ENCODE data around the gene BICDL2. TPM values are rescaled to one million over a fixed set of nuclear protein-coding genes. Genes with fewer than 3 reads are reported as not detected.

Gene BICDL2
- total RNA-seq, 2 donors from 2014 or later = 132 to 357 TPM

GRCh38 chr16:3021449-3022207 is 15.1 kb downstream of the BICDL2 start:
- ATAC-seq (peak; percentile 20), DNase-seq (peak; percentile 85 to 88 (median 88))
- H3K27me3 ChIP-seq = no peaks in the 10 kb centered on the region
- intact Hi-C loops (cut with DNase I) = no loop called here
- TF ChIP-seq POLR2A (IDR thresholded peaks at IDR 0.05) (peak in 1 of 3 donors; percentile 11), CTCF (IDR thresholded peaks at IDR 0.05) (peak in 4 of 7 experiments; percentile 45 to 50 (median 48))
- H3K4me1 ChIP-seq = peaks cover 64% of the 10 kb centered on the region
- 11 to 13% methylated on average over 15 to 25 of the region's 25 CpGs for WGBS, 2 donors
- no peaks in the 10 kb centered on the region for H3K9me3 ChIP-seq
- peak overlapping the region; percentile 98 to 100 (median 100) for H3K27ac ChIP-seq
- H3K4me3 ChIP-seq = peak overlapping the region; percentile 24 to 97
- H3K36me3 ChIP-seq (replicated peaks in 1 of 2; ENCODE audit: insufficient read depth in 1 of 2, low read depth in 2 of 2) = peaks cover 0 to 3% of the 10 kb centered on the region in 2 donors

GRCh38 chr16:3020604-3021448 is 15.9 kb downstream of the BICDL2 start:
- H3K4me1 ChIP-seq = peaks cover 64% of the 10 kb centered on the region

GRCh38 chr16:3020247-3020603 is 16.5 kb downstream of the BICDL2 start, which contains the start of gene TNFRSF12A:
TNFRSF12A (plus strand) TSS chr16:3020368; CDS start chr16:3020398, 30 bp downstream.
- H3K36me3 ChIP-seq (replicated peaks in 1 of 2; ENCODE audit: insufficient read depth in 1 of 2, low read depth in 2 of 2) = no peaks in the 10 kb centered on the region
- peak within 1 kb of the TSS; percentile 98 to 100 (median 100) for H3K27ac ChIP-seq
- TF ChIP-seq POLR2A (IDR thresholded peaks at IDR 0.05) = peak; percentile 98 to 99 (median 99)
- peak in 3 of 7 experiments; percentile 12 to 28 (median 26) for TF ChIP-seq CTCF (IDR thresholded peaks at IDR 0.05)
- ATAC-seq = peak; percentile 50
- H3K4me3 ChIP-seq = peak within 1 kb of the TSS; percentile 24 to 97
- DNase-seq = peak; percentile 86 to 90 (median 88)
- H3K9me3 ChIP-seq = no peaks in the 10 kb centered on the region
- H3K4me1 ChIP-seq = peaks cover 61% of the 10 kb centered on the region
- WGBS, 2 donors = 2% methylated on average over 28 of the region's 49 CpGs; no CpG with 5 or more reads in 1 of the 2 donors
- H3K27me3 ChIP-seq = no peaks in the 10 kb centered on the region
- intact Hi-C loops (cut with DNase I) = no loop called here

More at GRCh38 chr16:3020604-3021448, 15.9 kb downstream of the BICDL2 start:
- H3K4me3 ChIP-seq = peak overlapping the region; percentile 24 to 97
- intact Hi-C loops (cut with DNase I) = no loop called here
- peak overlapping the region; percentile 98 to 100 (median 100) for H3K27ac ChIP-seq
- ATAC-seq (peak; percentile 60), DNase-seq (peak; percentile 95 to 98 (median 96))
- H3K36me3 ChIP-seq (replicated peaks in 1 of 2; ENCODE audit: insufficient read depth in 1 of 2, low read depth in 2 of 2) = no peaks in the 10 kb centered on the region
- TF ChIP-seq POLR2A (IDR thresholded peaks at IDR 0.05) (peak; percentile 38 to 91 (median 77)), CTCF (IDR thresholded peaks at IDR 0.05) (no peak)
- no peaks in the 10 kb centered on the region for H3K27me3 ChIP-seq
- no peaks in the 10 kb centered on the region for H3K9me3 ChIP-seq
- 0% methylated on average over 18 to 47 of the region's 57 CpGs for WGBS, 2 donors

- ATAC-seq (no peak), DNase-seq (no peak)
- no peaks in the 10 kb centered on the region for H3K36me3 ChIP-seq (replicated peaks in 1 of 2; ENCODE audit: insufficient read depth in 1 of 2, low read depth in 2 of 2)
- H3K4me1 ChIP-seq = peaks cover 56% of the 10 kb centered on the region
- whole genome bisulfite sequencing, 2 donors = 23 to 32% methylated on average over 32 to 40 of the region's 40 CpGs
- no peaks in the 10 kb centered on the region for H3K27me3 ChIP-seq
- TF ChIP-seq POLR2A (IDR thresholded peaks at IDR 0.05) = no peak
- no peak for TF ChIP-seq CTCF (IDR thresholded peaks at IDR 0.05)
- H3K4me3 ChIP-seq = no peak overlapping the region
- intact Hi-C loops (cut with DNase I) = no loop called here
- H3K27ac ChIP-seq = peak overlapping the region; percentile 98 to 100 (median 100)
- no peaks in the 10 kb centered on the region for H3K9me3 ChIP-seq
These were observed 17.0 kb downstream of the BICDL2 start for GRCh38 chr16:3019594-3020246.

Measured in body of pancreas (tissue), 4 donors.